Measurements from ENCODE around the gene PKMYT1. TPM values are rescaled to one million over a fixed set of nuclear protein-coding genes. Genes with fewer than 3 reads are reported as not detected.
"Not testable (repeated sequence)": the region's sequence is repeated elsewhere in the genome, so short reads cannot be mapped to it uniquely, and the experiment has no call there.

The PKMYT1 gene
- total RNA-seq, 2 donors from 2014 or later: 88.5 to 101 TPM

DNA sequence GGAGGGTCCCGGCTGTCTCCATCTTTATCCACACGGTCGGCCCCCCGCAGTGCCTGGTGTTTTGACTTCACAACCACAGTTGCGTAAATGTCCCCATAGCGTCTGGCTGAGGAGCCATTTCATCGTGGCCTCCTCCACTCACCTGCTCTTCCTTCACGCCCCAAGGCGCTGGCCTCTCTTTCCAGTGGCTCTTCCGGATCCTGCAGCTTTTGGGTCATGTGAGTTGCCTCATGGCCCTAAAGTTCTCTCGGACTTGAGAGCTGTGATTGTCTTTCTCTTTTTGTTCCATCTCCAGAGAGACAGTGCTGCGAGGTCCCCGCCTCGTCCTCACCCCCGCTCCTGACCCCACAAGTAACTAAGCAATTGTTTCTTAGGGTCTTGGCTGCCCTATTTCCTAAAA is 45.8 kb downstream of the PKMYT1 start:
- Mint-ChIP-seq H3K27me3 (ENCODE audit: insufficient read depth) (no peaks in the 10 kb centered on the region), H3K9me3 (no peaks in the 10 kb centered on the region), H3K36me3 (ENCODE audit: low read depth) (peaks cover 33% of the 10 kb centered on the region), H3K4me3 (no peak overlapping the region), H3K27ac (no peak overlapping the region), H3K4me1 (no peaks in the 10 kb centered on the region)
- Histone ChIP-seq H3K27me3 (ENCODE audit: control insufficient read depth, insufficient read depth, low read length, poor library complexity, severe bottlenecking) (no peaks in the 10 kb centered on the region), H3K36me3 (ENCODE audit: control insufficient read depth, insufficient read depth, low read length) (peaks cover 16% of the 10 kb centered on the region), H3K9ac (ENCODE audit: extremely low read depth, low read length, poor library complexity, severe bottlenecking) (no peak overlapping the region), H3K4me1 (ENCODE audit: control insufficient read depth, insufficient read depth, low read length) (no peaks in the 10 kb centered on the region), H3K4me3 (ENCODE audit: low read length) (no peak overlapping the region), H3K27ac (ENCODE audit: low read depth, low read length) (no peak overlapping the region), H3K9me3 (ENCODE audit: control insufficient read depth, low read length) (no peaks in the 10 kb centered on the region)
- no peak for DNase-seq
- 94 to 96% methylated on average over 15 of the region's 15 CpGs for WGBS, 2 experiments (ENCODE audit: insufficient coverage in 1 of 2, insufficient read length in 1 of 2)
- TF ChIP-seq, protein P1, sequence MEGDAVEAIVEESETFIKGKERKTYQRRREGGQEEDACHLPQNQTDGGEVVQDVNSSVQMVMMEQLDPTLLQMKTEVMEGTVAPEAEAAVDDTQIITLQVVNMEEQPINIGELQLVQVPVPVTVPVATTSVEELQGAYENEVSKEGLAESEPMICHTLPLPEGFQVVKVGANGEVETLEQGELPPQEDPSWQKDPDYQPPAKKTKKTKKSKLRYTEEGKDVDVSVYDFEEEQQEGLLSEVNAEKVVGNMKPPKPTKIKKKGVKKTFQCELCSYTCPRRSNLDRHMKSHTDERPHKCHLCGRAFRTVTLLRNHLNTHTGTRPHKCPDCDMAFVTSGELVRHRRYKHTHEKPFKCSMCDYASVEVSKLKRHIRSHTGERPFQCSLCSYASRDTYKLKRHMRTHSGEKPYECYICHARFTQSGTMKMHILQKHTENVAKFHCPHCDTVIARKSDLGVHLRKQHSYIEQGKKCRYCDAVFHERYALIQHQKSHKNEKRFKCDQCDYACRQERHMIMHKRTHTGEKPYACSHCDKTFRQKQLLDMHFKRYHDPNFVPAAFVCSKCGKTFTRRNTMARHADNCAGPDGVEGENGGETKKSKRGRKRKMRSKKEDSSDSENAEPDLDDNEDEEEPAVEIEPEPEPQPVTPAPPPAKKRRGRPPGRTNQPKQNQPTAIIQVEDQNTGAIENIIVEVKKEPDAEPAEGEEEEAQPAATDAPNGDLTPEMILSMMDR (conservative IDR thresholded peaks at IDR 0.05): no peak

DNA sequence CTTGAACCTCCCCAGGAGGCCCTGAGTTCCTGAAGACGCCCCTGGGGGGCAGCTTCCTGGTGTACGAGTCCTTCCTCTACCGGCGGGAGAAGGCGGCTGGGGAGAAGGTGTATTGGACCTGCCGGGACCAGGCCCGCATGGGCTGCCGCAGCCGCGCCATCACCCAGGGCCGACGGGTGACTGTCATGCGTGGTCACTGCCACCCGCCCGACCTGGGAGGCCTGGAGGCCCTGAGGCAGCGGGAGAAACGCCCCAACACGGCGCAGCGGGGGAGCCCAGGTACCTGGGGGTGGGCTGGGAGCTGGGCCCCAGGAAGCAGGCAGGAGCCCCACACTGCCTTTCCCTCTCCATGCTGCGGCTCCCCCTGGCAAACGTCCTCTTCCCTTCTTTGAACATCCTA is 46.5 kb downstream of the PKMYT1 start:
- Mint-ChIP-seq H3K36me3 (ENCODE audit: low read depth) (peaks cover 26% of the 10 kb centered on the region), H3K27me3 (ENCODE audit: insufficient read depth) (no peaks in the 10 kb centered on the region), H3K27ac (no peak overlapping the region), H3K9me3 (no peaks in the 10 kb centered on the region), H3K4me3 (no peak overlapping the region), H3K4me1 (peaks cover 5% of the 10 kb centered on the region)
- 93 to 98% methylated on average over 14 to 22 of the region's 22 CpGs for WGBS, 2 experiments (ENCODE audit: insufficient coverage in 1 of 2, insufficient read length in 1 of 2)
- H3K9me3 ChIP-seq (ENCODE audit: control insufficient read depth, low read length): no peaks in the 10 kb centered on the region
- no peak overlapping the region for H3K4me3 ChIP-seq (ENCODE audit: low read length)
- TF ChIP-seq, protein P1 (conservative IDR thresholded peaks at IDR 0.05): no peak
- no peak overlapping the region for H3K9ac ChIP-seq (ENCODE audit: extremely low read depth, low read length, poor library complexity, severe bottlenecking)
- peaks cover 4% of the 10 kb centered on the region for H3K4me1 ChIP-seq (ENCODE audit: control insufficient read depth, insufficient read depth, low read length)
- H3K27me3 ChIP-seq (ENCODE audit: control insufficient read depth, insufficient read depth, low read length, poor library complexity, severe bottlenecking): no peaks in the 10 kb centered on the region
- no peak overlapping the region for H3K27ac ChIP-seq (ENCODE audit: low read depth, low read length)
- H3K36me3 ChIP-seq (ENCODE audit: control insufficient read depth, insufficient read depth, low read length): peaks cover 9% of the 10 kb centered on the region
- DNase-seq: no peak

DNA sequence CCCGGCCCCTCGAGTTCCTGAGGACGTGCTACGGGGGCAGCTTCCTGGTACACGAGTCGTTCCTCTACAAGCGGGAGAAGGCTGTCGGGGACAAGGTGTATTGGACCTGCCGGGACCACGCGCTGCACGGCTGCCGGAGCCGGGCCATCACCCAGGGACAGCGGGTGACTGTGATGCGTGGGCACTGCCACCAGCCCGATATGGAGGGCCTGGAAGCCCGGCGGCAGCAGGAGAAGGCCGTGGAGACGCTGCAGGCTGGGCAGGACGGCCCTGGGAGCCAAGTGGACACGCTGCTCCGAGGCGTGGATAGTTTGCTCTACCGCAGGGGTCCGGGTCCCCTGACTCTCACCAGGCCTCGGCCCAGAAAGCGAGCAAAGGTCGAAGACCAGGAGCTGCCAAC is 47.1 kb downstream of the PKMYT1 start:
- TF ChIP-seq, protein P1 (conservative IDR thresholded peaks at IDR 0.05): no peak
- Histone ChIP-seq H3K4me3 (ENCODE audit: low read length) (no peak overlapping the region), H3K9me3 (ENCODE audit: control insufficient read depth, low read length) (no peaks in the 10 kb centered on the region), H3K36me3 (ENCODE audit: control insufficient read depth, insufficient read depth, low read length) (peaks cover 9% of the 10 kb centered on the region), H3K27ac (ENCODE audit: low read depth, low read length) (no peak overlapping the region), H3K4me1 (ENCODE audit: control insufficient read depth, insufficient read depth, low read length) (peaks cover 6% of the 10 kb centered on the region), H3K9ac (ENCODE audit: extremely low read depth, low read length, poor library complexity, severe bottlenecking) (no peak overlapping the region), H3K27me3 (ENCODE audit: control insufficient read depth, insufficient read depth, low read length, poor library complexity, severe bottlenecking) (no peaks in the 10 kb centered on the region)
- Mint-ChIP-seq H3K4me1 (peaks cover 10% of the 10 kb centered on the region), H3K36me3 (ENCODE audit: low read depth) (peaks cover 24% of the 10 kb centered on the region), H3K9me3 (no peaks in the 10 kb centered on the region), H3K4me3 (no peak overlapping the region), H3K27ac (no peak overlapping the region), H3K27me3 (ENCODE audit: insufficient read depth) (no peaks in the 10 kb centered on the region)
- 94 to 96% methylated on average over 20 to 30 of the region's 30 CpGs for WGBS, 2 experiments (ENCODE audit: insufficient coverage in 1 of 2, insufficient read length in 1 of 2)
- DNase-seq: no peak

DNA sequence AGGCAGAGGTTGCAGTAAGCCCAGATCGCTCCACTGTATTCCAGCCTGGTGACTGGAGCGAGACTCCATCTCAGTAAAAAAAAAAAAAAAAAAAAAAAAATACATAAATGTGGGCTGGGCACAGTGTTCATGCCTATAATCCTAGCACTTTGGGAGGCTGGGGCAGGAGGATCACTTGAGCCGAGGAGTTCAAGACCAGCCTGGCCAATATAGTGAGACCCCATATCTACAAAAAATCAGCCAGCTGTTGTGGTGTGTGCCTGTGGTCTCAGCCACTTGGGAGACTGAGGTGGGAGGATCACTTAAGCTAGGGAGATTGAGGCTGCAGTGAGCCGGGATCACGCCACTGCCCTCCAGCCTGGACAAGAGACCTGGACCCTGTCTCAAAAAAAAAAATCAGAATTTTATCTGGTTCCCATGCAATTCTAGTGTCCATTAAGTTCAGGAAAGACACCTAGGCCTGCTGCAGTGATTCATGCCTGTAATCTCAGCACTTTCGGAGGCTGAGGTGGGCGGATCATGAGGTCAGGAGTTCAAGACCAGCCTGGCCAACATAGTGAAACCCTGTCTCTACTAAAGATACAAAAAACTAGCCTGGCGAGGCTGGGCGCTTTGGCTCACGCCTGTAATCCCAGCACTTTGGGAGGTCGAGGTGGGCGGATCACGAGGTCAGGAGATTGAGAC is 48.9 kb downstream of the PKMYT1 start:
- Mint-ChIP-seq H3K36me3 (ENCODE audit: low read depth) (peaks cover 27% of the 10 kb centered on the region), H3K9me3 (peaks cover 12% of the 10 kb centered on the region), H3K4me1 (peaks cover 15% of the 10 kb centered on the region)
- H3K9me3 ChIP-seq (ENCODE audit: control insufficient read depth, low read length); H3K4me3 Mint-ChIP-seq; H3K4me3 ChIP-seq (ENCODE audit: low read length); H3K9ac ChIP-seq (ENCODE audit: extremely low read depth, low read length, poor library complexity, severe bottlenecking); DNase-seq; H3K27me3 Mint-ChIP-seq (ENCODE audit: insufficient read depth); H3K36me3 ChIP-seq (ENCODE audit: control insufficient read depth, insufficient read depth, low read length); H3K27me3 ChIP-seq (ENCODE audit: control insufficient read depth, insufficient read depth, low read length, poor library complexity, severe bottlenecking); H3K27ac Mint-ChIP-seq; H3K27ac ChIP-seq (ENCODE audit: low read depth, low read length); H3K4me1 ChIP-seq (ENCODE audit: control insufficient read depth, insufficient read depth, low read length): not testable (repeated sequence)
- WGBS, 2 experiments (ENCODE audit: insufficient coverage in 1 of 2, insufficient read length in 1 of 2): 95 to 96% methylated on average over 9 to 13 of the region's 13 CpGs
